HK-2 (cell line): ENCODE results near the gene PEF1.

ENCODE experiments used
- DNase-seq: peaks from one replicate; pipeline ENCODE4 v3.0.0-alpha.2; 2018; ENCODE audit not compliant: unreplicated experiment

PEF1 gene

GRCh38 chr1:31644560-31645273 is at the start of gene PEF1:
Gene PEF1, minus strand, starts transcription at chr1:31644876. Its CDS starts 12 bp downstream, at chr1:31644864.
- DNase-seq, result peak; percentile 99

- DNase-seq, result no peak
Measured at GRCh38 chr1:31693231-31693630, 48.6 kb upstream of the PEF1 start.

- DNase-seq, result no peak
Measured at GRCh38 chr1:31691951-31692350, 47.3 kb upstream of the PEF1 start.

GRCh38 chr1:31691446-31691845 is 46.8 kb upstream of the PEF1 start:
- no peak for DNase-seq

DNA sequence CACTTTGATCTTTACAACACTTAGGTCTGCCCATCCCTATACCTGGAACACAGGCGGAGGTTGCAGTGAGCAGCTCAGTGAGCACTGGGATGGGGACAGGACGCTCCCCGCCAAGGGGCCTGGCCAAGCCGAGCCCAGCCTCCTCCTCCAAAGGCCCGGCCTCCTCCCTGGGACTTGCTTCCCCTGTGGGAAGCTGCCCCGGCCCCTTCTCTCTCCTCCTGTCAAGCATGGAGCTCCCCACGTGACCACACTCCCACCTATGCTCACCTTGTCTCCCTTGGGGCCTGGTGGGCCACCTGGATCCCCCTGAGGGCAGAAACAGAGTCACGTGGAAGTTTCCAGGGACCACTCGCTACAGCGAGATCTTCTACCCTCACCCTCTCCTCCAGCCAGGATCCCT is 46.2 kb upstream of the PEF1 start:
- no peak for DNase-seq

GRCh38 chr1:31689854-31690253 is 45.2 kb upstream of the PEF1 start:
- DNase-seq, result peak; percentile 83

GRCh38 chr1:31689379-31689778 is 44.7 kb upstream of the PEF1 start:
- DNase-seq, result no peak

DNA sequence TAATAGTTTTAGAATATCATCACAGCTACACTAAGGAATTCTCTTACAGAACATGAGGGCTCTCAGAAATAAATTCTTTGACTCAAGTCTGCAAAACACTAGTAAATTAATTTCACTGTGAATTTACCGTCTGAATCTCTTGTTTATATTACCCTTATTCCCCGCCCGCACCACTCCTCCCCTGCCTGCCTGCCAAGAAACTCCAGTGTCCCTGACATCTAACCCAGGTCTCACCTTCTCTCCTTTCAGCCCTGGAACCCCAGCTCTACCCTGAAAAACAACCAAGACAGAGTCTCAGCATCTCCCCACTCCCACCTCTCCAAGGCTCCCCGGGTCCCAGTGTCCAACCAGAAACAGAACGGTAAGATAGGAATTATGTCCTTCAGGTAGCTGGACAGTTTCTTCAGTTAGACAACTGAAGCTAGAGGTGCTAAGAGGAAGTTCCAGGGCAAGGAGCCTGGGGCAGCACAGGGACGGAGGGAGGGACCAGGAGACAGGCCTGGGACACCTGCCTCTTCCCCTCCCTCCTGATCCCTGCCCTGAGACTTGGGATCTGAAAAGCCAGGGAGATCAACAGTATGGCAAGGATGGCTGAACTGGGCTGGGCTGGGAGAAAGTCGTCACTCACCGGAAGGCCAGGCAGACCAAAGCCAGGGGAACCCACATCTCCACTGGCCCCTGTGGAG is 43.7 kb upstream of the PEF1 start:
- no peak for DNase-seq

DNA sequence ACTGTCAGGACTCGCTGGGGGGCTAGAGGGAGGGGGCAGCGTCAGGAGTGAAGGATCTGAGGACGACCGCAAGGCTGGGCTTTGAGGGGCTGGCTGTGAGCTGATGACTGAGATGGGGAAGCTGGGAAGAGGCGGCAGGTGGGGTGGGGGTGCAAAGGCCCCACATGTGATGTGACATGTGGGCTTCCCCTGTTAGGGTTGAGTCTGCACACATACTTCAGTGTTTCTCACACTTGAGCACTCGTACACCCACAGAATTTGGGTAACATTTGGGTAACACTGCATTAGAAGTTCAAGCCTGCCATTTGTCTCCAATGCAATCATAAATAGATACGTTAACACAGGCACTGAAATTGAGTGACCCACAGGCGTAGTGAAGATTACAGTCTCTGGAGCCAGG is 42.9 kb upstream of the PEF1 start:
- DNase-seq, result no peak

DNA sequence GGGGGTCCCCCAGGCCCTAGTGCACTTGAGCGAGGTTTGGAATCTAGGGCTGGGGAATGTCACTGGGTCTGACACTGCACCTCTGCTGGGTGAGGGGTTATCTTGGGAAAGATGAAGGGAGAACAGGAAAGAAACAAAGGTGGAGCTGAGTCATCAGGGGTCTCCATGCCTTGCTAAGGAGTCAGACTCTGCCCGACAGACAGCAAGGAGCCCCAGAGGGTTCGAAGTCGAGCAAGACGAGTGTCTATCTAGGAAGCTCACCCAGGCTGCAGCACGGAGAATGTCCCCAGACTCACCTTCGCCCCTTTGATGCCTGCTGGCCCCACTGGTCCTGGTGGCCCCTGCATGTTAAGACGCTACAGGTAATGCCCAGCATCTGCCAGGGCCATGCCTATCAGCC is 41.1 kb upstream of the PEF1 start:
- no peak for DNase-seq

DNA sequence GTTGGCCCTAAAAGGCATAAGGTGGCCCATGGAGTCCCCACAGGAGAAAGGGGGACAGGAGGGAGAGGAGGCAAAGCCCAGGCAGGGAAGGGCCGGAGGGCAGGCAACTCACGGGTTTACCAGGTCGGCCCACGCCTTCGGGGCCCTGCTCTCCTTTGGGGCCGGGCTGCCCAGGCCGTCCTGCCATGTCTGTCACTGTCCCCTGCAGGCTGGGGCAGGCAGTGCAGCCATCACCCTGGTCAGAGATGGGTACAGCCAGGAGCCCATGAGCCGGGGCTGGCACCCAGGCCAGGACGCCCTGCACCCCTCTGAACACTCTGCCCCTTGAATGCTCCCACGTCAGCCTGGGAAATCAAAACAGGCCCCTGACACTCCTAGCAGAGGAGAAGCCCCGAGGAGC is 39.3 kb upstream of the PEF1 start:
- no peak for DNase-seq

DNA sequence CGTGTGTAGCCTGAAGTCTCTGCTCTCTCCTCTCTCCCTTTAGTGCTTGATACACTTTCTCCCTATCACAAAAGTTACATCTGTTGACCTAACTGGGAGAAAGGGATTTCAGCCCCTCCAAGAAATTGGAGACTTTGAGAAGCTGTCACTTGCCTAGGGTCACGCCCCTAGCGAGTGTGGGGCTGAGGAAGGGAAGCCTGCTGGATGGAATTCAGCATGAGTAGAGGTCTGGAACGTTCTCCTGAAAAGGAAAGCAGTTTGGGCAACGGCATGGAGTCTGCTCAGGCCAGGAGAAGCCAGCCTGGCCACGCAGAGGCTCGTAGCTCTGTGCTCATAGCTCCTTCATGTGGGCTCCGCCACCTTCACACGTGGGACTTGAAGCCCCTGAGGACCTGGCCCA is 36.7 kb upstream of the PEF1 start:
- no peak for DNase-seq

- DNase-seq, result no peak
Measured at GRCh38 chr1:31679676-31680230, 35.1 kb upstream of the PEF1 start.

DNA sequence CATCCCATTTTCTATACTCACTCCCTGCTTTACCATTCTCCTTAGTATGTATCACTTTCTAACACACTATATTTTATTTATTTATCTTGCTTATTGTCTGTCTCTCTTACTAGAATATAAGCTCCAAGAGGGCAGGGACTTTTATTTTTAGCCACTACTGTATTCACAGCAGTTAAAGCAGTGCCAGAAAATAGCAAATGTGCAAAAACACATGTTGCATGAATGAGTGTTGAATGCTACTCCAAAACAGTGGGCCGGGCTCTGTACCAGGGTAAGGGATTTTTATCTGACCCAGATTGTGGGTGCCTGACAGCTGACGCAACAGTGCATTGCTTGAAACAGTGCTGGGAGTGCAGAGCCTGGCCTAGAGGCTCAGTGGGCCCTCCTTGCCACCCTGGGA is 34.4 kb upstream of the PEF1 start:
- no peak for DNase-seq

DNA sequence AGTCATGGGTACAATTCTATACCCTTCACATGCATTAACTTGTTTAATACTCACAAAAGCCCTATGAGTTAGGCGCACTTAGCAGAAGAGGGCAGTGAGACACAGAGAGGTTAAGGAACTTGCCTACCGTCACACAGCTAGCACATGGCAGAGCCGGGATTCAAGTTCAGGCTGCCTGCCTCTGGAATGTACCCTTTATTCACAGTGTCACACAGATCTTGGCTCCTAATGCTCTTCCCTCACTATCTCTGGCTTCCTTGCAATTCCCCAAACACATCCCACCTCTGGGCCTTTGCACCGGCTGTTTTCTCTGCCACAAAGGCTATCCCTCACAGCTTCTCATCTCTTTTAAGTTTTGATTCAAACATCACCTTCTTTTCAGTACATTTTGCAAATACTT is 34.0 kb upstream of the PEF1 start:
- no peak for DNase-seq

DNA sequence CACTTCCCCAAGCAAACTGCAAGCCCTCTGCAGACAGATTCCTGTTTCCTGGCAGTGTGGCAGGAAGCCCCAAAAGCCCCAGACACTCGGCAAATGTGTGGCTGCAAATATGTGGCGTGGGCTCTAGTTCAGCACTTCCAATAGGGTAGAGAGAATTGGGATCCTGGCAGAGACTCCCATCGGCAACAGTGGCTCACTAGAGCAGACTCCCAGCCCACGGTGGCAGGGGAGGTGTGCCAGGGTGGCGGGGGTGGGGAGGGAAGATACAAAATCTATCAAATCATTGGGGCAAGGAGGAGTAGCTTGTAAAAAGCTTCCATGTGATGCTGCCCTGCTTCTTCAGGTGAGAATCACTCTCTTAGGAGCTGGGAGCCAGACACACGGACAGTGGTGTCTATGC is 33.3 kb upstream of the PEF1 start:
- DNase-seq, result no peak

DNA sequence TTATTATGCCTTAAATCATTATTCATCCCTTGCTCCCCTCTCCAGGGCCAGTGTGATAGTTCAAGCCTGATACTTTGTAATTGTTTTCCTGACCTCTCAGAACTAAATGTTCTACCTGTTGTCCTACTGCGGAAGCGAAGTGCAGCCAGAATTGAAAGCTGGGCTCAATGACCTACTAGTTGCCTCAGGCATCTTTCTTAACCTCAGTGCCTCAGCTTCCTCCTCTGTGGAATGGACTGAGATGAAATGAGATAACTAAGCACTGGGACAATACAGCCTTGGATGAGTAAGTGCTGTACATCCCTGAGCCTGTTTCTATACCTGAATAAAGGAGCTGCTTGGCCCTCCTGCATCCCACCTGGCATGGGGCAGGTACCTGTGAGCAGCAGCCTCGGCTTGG is 32.7 kb upstream of the PEF1 start:
- DNase-seq, result no peak

DNA sequence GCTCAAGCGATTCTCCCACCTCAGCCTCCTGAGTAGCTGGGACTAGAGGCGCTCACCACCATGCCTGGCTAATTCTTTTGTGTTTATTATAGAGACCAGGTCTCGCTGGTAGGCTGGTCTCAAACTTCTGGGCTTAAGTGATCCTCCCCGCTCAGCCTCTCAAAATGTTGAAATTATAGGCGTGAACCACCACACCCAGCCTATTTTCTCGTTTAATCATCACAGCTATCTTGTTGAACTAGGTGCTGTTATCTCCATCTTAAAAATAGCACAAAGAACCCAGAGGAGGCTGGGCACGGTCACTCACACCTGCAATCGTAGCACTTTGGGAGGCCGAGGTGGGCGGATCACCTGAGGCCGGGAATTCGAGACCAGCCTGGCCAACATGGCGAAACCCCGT is 31.1 kb upstream of the PEF1 start:
- no peak for DNase-seq

DNA sequence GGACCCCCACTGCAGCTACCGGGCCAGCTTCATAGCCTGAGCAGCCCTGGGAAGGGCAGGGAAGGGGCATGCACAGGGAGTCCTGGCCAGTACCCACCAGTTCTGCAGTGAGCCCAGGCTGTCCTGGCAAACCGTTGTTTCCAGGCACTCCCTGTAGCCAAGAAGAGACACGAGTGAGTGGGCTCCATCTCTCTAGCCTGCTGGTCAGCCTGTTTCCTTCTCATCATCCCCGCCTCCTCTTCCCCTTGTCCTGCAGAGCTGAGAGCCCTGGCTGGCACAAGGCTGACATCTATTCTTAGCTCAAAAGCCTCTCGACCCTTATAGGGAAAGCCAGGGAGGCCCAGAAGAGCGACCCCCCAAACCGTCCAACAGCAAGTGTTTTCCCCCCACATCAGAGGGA is 30.5 kb upstream of the PEF1 start:
- DNase-seq, result no peak

DNA sequence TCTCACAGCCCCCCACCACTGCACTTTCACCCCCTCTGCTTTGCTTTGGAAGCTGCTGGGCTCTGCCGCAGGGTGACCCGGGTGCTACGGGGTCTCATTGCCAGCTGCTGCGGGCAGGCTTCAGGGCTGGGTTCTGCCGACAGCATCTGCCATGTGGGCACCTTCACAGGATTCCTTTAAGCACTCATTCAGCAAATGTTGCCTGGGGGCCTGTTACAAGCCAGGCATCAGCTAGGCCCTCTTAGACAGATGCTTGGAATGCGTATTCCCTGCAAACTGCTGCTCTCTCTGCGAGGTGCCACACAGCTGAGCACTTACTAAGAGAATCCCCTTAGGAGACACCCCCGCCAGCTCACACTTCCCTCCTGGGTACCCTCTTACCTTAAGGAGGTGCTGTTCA is 29.9 kb upstream of the PEF1 start:
- DNase-seq, result no peak

- DNase-seq, result no peak
Measured at GRCh38 chr1:31673433-31673832, 28.8 kb upstream of the PEF1 start.

DNA sequence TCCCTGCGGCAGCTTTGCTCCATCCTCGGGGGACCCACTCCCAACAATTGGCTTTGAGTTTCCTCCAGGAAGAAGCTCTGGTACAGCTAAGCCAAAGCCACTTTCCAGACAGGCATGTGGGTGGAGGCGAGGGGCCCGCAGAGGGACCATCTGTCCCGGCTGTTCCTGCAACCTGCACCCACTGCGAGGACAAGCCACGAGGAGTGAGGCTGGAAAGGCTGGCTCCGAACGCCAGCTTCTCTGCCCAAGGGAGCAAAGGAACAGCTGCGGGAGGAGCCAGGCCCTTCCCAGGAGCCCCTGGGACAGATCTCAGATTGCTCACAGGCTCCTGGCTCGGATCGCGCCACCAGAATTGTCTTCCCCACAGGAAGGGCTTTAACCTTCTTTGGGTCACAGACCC is 28.3 kb upstream of the PEF1 start:
- DNase-seq, result no peak

DNA sequence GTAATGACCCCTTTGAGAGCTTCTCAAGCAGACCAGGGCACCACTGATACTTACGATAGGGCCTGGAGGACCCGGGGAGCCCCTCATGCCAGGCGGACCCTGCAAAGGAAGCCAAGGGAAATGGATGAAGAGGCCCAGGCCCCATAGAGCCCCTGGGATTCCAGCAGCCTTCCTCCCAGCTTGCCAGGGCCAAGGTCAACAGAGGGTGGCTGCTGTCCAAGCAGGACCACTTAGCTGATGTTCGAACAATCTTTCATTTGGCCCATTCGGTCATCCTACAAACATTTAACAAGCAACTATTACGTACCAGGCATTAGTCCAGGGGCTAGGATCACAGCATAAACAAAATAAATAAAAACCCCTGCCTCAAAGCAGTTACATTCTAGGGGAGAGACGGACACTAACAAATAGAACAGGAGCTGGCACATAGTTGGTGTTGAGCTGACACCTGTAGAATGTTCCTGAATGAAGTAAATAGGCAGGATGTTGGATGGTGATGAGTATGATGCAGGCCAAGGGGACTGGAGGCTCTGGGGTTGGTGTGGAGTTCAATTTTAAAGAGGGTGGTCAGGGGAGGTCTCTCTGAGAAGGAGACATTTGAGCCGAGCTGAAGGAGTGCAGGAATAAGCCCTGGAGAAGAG is 27.0 kb upstream of the PEF1 start:
- no peak for DNase-seq
